Kidney capillary endothelial cell (primary cell): ENCODE measurements around the gene DUS2.

Source experiments
- DNase-seq: peaks from one replicate; pipeline ENCODE4 v3.0.0-alpha.2; 2018; ENCODE audit warnings: low spot score

The DUS2 gene

DNA sequence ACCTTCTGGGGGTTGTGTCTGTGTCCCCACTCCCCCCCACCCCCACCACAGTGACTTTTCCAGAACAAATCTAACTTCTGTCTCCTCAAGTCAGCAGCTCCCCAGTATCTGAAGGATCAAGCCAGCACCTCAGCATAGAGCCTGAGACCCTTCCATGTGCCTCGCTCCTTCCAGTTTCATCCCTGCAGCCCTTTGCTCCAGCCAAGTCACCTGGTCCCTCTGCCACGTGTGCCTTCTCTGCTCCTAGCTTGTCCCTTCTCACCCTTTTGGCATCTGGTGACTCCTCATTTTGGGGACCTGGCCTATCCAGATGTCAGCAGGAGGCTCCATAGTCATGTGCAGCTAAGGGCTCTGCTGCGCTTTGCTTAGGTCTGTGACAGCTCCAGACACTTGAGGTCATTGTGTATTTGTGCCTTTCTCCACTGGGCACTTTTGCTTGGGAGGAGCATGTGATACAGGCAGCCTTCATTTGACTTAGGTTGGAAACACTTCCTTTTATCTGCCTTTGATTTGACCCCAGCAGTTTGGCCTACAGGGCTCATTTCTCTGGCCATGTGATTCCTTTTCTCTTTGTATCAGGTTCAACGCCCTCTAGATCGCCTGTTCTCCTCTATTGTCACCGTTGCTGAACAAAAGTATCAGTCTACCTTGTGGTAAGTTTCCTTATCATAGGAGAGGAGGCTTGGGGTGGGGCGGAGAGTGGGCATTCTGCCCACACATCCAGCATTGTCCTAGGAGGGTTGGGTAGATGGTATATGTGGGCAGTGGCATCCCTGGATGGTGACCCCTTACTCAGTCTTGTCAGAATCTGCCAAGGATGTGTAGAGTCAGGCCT lies 55.0 kb downstream of the DUS2 start:
- DNase-seq, result no peak

DNA sequence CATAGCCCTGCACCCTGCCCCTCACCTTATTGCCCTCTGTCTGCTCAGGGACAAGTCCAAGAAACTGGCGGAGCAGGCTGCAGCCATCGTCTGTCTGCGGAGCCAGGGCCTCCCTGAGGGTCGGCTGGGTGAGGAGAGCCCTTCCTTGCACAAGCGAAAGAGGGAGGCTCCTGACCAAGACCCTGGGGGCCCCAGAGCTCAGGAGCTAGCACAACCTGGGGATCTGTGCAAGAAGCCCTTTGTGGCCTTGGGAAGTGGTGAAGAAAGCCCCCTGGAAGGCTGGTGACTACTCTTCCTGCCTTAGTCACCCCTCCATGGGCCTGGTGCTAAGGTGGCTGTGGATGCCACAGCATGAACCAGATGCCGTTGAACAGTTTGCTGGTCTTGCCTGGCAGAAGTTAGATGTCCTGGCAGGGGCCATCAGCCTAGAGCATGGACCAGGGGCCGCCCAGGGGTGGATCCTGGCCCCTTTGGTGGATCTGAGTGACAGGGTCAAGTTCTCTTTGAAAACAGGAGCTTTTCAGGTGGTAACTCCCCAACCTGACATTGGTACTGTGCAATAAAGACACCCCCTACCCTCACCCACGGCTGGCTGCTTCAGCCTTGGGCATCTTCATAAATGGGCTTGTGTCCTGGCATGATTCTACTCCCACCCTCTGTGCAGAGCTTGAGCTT lies 55.8 kb downstream of the DUS2 start:
- DNase-seq, result no peak

DNA sequence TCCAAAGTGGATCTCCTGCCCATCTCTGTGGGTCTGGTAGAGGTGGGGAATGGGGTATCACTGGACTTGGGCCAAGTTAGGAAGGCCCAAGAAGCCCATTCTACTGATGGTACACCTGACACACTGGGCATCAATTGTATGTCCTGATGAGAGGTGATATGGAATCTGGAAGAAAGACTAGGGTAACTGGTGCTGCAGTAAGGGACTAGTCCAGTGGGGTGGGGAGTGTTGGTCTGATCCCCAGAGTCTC lies 56.2 kb downstream of the DUS2 start:
- no peak for DNase-seq

DNA sequence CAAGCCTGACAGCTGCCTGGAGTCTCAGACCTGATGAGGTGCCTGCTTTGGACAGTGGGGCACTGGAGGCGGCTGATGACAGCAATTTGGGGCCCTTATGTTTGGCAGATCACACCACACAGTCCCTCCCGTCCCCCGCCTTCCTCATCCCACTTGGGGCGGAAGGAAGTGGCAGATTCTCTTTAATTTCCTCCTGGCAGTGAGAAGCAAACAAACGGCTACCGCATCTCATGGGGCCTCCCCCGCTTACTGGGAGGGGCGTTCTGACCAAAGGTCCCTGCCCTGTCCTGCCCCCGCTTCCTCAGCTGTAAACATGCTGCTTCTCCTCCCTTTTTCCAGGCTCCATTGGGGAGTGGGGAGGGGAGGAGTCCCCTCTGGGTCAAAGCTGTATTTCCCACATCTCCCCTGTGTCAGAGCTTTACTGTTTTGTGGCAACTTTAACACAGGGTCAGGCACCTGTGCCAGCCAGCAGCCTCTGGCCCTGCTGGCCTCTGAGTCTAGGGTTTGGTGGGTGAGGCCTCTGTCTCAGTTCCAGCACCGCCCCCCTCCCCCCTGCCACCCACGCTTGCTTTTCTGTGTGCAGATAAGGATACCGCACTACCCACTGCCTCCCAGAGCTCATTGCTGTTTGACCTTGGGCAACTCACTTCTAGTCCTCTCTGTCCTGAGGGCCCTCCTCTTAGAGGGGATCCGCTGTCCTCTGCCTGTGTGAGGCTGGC lies 56.7 kb downstream of the DUS2 start:
- peak; percentile 50 for DNase-seq

DNA sequence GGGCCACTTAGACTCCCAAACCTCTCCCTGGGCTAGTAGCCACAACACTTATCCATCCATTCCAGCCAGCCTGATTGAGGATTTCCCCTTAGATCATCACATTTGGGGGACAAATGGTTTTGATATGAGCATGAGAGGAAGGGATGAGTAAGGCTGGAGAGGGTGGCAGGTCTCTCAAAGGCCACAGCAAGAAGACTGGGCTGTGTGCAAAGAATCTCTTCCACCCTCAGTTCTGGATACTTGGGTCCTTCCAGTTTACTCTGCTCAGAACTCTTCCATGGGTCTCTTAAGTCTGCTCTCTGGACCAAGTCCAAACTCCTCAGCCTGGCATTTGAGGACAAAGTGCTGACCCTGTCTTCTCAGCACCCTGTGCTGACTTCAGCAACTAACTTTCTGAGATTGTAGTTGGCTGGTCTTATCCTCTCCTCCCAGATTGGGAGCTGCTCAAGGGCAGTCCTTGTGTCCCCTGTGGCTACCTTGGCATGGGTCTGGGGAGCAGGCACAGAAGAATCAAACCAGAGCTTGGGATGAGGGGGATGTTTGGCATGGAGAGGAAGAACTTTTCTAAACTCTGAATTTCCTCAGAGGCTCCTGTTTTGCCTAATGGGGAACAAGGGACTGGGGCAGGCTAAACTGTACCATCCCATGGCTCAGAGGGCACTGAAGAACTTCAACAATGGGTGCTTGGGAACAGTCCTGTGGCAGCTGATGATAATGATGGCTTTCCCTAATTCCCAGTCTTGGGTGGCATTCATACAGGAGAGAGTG lies 59.0 kb downstream of the DUS2 start:
- DNase-seq, result no peak

DNA sequence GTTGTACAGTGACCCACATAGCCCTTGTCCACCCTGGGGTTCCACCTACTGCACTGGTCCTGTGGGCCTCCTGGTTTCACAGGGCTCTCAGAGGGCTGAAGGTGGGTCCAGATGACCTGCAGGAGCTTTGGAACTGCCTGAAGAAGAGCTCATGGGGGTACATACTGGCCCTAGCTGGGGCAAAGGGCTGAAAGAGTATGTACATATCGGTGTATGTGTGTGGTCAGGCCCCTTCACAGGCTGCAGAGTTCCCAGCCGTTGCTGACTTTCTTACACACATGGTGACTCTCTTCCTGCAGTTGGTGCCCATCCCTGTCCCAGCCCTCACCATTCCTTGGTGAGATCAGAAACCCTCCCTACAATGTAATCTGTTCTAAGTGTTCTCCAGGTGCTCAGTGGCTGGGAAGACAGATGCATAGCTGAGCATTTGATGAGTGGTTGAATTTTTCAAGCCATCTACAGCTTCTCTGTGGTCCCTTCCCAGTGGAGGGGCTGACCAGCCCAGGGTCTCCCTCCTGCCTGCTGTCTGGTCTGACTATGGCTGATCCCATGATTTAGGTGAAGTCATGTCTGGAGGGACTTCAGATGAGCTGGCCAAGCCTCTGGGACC lies 59.6 kb downstream of the DUS2 start:
- DNase-seq, result no peak

DNA sequence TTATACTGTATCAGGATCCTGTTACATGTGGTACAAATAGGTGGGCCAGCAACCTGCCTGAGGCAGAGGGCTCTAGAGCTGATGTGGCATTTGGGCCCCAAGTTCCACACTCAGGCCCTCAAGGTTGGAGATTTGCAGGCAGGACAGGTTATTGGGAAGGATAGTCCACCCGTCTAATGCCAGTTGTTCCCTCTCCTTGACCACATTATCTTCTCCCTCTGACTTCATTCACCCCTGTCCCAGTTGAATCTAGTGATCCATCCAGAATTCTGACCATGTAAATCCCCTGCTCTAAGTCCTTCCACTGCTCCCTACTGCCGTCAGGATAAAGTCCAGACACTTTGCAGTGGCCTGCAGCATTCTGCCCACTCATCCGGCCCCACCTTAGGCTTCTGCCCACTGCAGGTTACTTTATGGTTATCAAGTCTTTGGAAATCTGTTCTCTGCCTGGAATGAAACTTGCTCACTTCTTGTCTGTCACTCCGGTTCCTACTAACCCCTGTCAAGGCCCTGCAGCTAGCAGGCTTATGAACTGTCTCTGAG lies 60.2 kb downstream of the DUS2 start:
- no peak for DNase-seq

DNA sequence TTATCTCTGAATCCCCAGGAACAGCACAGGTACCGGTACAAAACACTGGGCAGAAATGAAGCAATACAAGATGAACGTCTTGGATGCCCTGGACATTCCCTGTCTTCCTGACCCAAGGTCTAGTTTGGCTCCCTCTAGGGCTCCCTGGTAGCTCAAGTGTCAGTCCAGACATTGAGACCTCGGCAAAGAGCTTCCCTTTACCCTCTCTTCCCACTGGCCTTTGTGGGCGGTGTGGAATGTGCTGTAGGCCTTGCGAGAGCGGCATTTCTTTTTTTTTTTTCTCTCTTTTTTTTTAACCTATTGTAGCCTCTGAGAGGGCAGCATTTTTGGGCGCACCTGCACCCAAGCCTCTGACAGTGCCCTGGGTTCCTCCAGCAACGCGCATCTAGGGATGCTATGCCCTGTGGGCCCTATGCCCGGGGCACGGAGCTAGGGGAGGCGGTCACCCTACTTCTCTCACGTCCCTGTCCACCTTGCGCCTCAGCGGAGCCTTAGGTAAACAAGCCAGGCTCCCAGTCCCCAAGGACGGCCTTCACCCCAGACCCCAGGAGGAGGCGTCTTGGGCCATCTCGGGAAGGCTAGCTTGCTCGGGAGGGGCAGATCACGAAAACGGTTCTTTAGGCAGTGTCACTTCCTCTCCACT lies 60.9 kb downstream of the DUS2 start:
- no peak for DNase-seq

DNA sequence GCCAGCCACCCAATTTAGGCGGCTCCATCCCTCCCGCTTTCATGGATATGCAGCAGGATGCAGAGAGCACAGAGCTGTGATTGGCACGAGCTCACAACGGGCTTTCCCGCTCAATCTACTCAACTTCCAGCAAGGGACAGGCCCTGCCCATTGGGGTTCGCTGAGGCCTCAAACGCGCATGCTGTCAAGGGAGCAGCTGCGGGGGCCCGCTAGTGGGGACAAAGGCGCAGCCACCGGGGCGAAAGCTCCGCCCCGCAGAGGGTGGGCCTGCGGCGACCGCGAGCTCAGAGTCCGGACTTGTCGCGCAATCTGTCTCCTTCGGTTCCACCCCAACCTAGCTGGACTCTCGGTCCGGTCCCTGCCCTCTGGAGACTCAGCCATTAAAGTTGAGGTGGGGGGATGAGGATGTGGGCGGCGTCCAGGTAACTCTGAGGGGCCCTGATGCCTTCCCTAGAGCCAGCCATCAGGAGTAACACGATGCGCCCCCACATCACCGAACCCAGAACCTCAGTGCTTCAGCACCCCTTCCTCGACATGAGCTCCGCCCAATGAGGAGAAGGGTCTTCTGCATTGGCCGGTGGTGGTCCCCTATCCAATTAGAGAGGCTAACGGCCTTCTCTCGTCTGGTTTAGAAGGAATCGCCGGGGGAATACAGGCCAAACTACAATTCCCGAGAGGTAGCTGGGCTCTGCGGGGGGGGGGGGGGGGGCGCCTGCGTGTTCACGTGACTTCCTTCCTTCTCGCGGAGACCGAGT lies 61.6 kb downstream of the DUS2 start:
- peak; percentile 54 for DNase-seq

DNA sequence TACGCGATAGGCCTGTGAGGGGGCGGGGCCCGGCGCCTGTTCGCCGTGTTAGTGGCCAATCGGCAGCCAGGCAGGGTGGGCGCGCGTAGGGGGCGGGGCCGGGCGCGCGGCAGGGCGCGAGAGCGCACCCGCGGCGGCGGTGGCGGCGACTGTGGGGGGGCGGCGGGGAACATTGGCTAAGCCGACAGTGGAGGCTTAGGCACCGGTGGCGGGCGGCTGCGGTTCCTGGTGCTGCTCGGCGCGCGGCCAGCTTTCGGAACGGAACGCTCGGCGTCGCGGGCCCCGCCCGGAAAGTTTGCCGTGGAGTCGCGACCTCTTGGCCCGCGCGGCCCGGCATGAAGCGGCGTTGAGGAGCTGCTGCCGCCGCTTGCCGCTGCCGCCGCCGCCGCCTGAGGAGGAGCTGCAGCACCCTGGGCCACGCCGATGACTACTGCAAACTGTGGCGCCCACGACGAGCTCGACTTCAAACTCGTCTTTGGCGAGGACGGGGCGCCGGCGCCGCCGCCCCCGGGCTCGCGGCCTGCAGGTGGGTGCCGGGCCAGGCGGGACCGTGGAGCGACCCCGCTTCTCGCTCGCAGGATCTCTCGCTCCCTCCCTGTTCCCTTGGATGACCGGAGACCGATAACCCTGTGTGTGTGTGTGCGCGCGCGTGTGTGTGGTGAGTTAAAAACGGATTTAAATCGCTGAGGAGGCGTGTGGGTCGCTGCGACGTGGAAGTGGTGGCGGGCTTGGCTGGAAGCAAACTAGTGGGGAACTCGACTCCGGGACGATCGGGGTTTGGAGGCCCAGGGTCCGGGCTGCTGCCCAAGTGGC lies 62.4 kb downstream of the DUS2 start, which contains the start of gene NFATC3:
NFATC3 (plus strand) TSS at position 112 of the 813 bp plus-strand sequence; CDS start at position 424, 312 bp downstream.
- peak; percentile 85 for DNase-seq

DNA sequence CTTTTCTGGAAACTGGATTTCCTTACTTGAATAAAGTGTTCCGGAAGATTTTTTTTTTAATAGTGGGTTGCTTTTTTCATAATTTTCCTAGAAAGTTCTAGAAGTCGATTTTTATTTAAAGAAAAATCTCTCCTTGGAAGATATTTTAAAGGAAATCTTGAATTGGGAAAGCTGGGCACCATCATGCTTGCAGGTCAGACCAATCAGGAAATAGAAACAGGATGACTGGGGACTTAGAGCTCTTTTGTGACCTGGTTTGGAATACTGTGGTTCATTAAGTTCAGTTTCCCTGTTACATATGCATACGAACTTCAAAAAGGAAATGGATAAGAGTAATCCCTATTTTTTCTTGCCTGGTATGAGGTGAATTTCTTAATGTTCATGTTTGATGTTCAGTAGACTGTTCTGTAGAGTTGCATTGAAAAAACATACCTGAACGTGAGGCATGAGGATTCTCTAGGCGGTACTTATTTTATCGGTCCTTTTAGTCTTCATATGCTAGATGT lies 63.3 kb downstream of the DUS2 start:
- DNase-seq, result peak; percentile 67

DNA sequence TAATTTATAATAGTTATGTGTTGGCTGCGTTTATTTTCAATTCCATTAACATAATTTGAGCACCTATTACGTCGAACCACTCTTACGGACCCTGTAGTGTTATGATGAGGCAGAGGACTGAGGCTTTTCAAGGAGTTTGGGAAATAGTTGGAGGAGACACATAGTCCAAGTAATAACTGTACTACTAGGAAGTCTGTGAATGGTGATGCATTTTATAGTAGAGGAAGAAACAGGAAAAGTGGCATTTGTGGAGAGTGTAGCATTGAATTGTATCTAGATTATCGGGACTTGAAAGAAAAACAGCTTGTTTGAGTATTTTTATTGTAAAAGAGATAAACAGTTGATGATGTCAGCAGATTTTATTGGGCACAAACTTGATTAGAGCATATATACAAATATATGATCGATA lies 63.8 kb downstream of the DUS2 start:
- no peak for DNase-seq

DNA sequence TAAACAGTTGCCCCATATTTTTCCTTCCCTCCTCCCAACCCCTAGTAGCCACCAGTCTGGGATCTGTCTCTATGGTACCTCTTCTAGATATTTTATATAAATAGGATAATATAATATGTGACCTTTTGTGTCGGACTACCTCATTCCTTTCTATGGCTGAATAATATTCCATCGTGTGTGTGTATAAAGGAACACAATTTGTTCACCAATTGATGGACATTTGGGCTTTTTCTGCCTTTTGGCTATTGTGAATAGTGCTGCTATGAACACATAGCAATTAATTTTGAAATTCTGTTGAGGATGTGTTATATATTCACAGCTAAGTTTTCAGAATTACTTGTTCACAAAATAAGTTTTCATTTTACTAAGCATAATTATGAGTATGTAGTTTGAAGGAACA lies 64.6 kb downstream of the DUS2 start:
- DNase-seq, result no peak

DNA sequence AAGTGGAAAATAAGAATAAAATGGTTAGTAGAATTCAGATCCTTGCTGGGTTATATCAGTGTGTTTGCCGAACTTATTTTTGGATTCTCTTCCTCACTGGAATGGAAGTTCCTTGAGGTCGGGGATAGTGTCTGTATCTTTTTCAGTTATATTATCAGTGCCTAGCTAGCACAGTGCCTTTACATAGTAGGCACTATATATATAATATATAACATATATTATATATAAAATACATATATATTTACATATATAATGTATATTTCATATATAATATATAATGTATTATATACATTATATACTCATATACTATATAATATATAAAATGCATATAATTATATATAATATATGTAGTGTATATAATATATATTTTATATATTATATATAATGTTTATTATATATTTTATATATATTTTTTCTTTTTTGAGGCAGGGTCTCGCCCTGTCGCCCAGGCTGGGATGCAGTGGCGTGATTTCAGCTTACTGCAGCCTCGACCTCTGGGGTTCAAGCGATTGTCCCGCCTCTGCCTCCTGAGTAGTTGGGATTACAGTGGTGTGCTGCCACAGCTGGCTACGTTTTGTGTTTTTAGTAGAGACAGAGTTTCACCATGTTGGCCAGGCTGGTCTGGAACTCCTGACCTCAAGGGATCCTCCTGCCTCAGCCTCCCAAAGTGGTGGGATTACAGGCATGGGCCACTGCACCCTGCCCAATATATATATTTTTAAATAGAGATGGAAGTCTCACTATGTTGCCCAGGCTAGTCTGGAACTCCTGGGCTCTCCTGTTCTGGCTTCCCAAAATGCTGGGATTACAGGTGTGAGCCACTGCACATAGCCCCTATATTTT lies 65.3 kb downstream of the DUS2 start:
- DNase-seq, result no peak

DNA sequence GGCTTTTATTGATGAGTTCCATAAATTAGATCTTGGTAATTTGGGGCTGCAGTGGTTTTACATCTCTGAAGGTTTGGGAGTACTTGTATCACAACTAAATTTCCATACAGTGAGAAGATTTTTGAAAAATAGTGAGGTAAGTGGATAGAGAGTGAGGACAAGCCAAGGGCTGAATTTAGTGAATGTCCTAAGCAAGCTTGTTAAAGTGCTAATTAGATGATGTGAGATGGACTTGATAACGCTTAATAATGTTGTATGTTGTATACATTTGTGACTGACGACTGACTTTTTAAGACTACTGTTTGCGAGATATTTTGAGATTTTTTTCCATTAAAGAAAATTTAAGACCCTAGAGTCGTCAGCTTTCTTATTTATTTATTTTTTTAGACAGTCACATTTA lies 66.0 kb downstream of the DUS2 start:
- no peak for DNase-seq

DNA sequence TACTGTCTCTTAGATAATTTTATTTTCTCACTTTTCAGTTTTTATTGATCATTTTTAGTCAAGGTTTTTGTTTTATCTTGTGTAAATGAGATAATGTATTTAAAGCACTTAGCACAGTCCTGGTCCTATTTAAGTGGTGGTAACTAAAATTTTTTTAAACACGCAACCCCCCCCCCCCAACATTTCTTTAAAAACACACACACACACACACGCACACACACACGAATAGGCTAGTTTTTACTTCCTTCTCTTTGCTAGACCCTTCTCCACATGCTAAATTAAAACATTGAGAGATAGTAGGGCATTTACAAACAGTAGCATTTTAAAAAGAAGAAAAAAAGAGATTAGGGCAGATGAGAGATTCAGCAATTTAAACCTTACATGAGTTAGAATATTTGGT lies 67.0 kb downstream of the DUS2 start:
- DNase-seq, result no peak

DNA sequence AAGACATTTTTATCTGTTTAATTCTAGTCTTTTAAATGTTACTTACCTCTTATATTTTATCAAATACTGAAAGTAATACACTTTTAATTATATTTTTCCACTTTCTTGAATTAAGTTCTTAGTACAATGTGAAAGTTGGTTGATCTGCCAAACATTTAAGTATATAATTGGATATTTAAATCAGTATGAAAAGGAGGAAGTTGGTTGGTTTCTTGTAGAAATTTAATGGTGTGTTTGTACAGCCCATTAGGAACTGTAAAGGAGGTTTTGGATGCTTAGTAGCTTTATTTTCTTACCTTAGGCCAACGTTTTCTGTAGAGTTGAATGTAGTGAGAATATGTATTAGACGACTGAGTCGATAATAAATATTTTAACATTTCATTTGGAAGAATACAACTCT lies 67.4 kb downstream of the DUS2 start:
- DNase-seq, result no peak
